SW480 (cell line): Measurements from ENCODE around the gene GCK.
"Not testable (repeated sequence)": the region's sequence is repeated elsewhere in the genome, so short reads cannot be mapped to it uniquely, and the experiment has no call there.

Experiments
- DNase-seq: peaks from one replicate; pipeline ENCODE4 v3.0.0-alpha.2; 2016; ENCODE audit warnings: low spot score

The GCK gene

DNA sequence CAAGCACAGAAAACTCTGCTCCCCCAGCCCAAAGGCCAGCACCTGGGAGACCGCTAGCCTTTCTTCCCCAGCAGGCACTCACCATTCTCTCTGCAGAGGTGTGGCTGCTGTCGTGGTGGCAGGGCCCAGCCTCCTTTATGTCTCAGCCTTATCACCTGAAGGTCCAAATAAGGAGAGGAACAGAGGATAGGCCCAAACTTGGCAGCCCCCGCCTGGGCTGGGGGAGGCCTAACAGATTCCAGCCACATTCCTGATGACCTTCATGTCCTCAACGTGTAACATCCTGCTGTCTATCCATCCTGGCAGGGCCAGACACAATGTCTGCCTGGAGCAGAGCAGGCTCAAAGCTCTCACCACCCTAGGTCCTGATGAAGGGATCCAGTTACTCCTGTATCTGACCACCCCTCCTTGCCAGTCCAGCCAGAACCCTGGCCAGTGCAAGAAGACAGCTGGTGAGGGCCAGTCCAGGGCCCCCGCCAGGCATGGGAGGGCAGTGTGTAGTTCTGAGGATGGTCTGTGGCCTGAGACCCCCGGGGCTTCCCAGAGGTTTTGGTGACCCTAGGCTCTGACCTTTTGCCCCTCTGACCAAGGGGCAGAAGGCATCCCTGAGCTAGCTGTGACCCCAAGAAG, 47.9 kb downstream of the GCK start, which contains the start of gene MYL7:
Gene MYL7, minus strand, starts transcription at position 112 of the 630 bp plus-strand sequence. Its CDS starts 27 bp downstream, at position 85.
- no peak for DNase-seq

DNA sequence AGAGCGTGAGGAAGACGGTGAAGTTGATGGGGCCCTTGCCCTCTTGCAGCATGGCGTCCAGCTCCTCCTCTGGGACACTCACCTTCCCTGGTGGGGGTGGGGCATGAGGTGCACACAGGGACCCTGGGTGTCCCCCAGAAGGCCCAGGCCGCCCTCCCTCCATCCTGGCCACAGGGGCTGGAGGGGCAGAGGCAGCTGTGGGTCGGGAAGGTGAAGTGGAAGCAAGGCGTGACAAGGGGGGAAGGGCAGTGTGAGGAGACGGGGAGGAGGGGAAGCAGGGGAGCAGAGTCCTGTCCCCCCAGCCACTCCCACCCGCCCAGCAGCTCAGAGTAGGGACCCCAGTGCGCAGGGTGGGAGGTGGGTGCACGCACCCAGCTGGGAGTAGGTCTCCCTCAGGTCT, 48.9 kb downstream of the GCK start:
- DNase-seq: no peak

GRCh38 chr7:44139311-44140010, 49.8 kb downstream of the GCK start:
- DNase-seq: no peak

DNA sequence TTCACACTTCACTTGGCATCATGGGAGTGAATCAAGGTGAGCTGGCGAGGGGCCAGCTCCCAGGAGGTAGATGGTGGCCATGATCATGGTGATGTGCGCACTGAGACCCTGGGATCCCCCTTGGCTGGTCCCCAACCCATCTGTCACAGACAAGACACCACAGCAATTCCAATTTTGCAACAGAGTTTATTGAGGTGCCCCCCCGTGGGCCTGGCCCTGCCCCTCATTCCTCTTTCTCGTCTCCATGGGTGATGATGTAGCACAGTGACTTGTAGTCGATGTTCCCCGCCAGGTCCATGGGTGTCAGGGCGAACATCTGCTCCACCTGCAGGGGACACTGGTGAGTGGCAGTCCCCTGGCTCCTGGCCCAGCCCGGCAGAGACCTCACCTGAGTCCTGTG, 50.5 kb downstream of the GCK start:
- DNase-seq: no peak

DNA sequence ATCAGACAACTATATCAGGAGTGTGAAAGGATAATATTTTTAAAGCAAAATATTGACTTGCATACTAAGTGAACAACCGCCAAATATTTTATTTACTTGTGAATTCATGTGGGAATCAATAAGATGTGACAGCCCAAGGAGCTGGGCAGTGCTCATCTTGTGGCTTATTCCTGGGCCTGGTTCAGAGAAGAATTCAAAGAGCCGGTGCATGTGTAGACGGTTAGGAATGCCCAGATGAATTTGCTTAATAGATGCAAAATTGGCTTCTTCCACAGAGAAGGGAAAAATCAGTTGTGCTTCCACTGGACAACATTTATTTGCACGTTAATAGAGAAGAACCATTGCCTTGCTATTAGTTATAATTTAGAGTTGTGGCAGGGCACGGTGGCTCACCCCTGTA, 52.5 kb downstream of the GCK start:
- no peak for DNase-seq

GRCh38 chr7:44134943-44135628, 54.2 kb downstream of the GCK start:
- DNase-seq: no peak

GRCh38 chr7:44133295-44133694, 55.9 kb downstream of the GCK start:
- DNase-seq: no peak

DNA sequence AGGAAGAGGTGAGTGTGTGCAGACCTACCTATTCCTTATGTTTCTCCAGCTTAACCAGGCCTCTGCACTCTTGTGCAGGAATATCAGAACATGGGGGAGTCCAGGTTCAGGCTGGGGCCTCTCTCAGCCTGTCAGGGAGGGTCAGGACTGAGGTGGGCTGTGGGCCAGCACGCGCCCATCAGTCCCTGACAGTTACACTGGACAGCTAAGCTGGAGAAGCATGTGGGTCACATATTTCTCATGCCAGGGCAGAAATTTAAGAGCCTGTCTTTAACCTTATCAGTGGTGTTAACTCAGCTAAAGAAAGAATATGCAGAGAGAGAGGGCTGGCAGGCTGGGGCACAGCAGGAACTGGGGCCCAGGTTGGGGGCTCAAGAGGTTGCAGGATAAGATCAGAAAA, 57.2 kb downstream of the GCK start:
- DNase-seq: no peak

DNA sequence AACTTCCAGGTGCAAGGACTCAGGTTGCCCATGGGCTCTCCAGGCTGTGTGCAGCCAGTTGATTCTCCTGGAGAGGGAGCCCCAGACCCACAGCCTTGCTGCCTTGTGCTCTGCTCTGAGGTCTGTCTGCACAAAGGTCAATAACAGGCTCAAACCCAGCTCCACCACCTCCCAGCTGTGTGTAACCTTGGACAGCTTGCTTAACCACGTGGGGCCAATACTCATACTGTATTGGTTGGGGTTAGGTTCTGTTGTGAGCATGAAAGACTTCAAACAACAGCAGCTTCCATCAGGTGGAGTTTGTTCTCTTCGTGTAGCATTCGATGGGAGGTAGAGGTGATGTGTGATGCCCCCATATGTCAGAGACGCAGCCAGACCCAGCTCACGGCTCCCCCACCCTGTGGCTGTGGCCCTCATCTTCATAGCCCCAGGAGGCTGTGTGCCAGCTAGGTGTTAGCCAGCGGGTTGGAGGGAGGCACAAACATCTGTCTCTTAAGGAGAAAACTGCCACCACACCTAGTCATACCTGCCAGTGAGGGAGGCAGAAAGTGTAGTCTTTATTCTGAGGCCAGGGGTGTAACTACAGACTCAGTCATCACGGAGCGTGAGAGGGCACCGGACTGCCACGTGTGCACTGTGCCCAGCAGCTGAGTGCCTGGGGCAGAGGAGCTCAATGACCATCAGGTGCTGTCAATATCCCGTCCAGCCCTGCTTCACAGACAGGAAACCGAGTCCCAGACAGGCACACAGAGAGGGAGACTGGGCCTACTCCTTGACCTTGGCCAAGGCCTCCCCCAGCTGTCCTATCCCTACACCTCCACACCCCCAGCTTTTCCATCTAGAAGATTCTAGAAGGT, 57.8 kb downstream of the GCK start:
- DNase-seq: peak; percentile 78

DNA sequence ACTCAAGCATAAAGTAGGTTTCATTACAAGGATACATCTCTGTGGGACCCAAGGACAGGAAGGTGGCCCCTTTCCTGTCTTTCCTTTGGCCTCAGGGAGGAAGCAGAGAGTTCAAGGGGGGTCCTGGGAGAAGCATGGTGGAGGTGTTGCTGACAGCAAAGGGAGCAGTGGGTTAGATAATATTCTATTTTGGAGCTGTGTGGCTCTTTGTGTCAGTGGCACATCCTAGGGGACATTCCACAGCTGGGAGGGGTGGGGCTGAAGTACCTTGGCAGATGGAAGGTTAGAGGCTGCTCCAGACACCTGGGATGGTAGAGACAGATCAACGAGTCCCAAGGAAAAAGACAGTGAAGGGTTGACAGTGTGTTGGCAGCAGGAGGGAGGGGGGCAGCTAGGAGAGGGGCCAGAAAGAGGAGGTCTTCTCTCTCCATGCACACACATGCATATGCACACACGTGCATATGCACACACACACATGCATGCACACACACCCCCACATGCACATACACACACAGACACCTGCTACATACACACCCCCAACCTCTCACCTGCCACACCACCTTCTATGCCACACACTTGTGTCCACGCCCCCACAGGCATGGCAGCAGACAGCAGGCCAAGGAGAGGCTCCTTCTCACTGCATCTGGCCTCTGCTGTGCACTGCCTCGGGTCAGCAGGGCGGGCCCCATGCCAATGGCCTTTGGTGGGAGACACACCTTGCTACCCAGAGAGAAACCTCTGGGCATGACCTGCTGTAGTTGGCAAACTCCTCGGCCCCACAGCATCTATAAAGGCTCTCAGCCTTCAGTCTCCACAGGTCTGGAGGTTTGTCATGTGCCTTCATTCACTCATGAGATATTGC, 60.3 kb downstream of the GCK start:
- DNase-seq: no peak

- DNase-seq: no peak
These were observed 62.1 kb downstream of the GCK start for GRCh38 chr7:44127161-44127560.

GRCh38 chr7:44126574-44126973, 62.7 kb downstream of the GCK start:
- DNase-seq: not testable (repeated sequence)

GRCh38 chr7:44124822-44125202, 64.4 kb downstream of the GCK start:
- DNase-seq: no peak

- DNase-seq: peak; percentile 97
These were observed 65.8 kb downstream of the GCK start, which contains the start of gene POLD2 for GRCh38 chr7:44123190-44124003. TSS of gene POLD2 (minus strand) at chr7:44123548. CDS start at chr7:44122053, 1,495 bp downstream.

DNA sequence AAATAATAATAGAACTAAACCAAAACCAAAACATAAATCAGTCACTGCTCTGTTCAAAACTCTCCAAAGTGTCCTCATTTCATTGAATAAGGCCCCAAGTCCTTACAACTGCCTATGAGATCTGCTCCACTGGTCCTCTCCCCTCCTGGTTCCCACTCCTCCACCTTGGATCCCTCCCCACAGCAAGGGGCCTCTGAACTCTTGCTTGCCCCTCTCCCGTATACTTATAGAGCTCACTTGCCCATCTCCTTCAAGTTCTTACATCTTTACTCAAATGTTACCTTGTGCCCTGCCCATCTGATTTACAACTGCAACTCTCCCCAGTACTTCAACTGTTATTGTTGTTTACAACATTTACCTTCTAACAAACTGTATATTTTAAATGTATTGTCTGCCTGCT, 66.7 kb downstream of the GCK start:
- no peak for DNase-seq

DNA sequence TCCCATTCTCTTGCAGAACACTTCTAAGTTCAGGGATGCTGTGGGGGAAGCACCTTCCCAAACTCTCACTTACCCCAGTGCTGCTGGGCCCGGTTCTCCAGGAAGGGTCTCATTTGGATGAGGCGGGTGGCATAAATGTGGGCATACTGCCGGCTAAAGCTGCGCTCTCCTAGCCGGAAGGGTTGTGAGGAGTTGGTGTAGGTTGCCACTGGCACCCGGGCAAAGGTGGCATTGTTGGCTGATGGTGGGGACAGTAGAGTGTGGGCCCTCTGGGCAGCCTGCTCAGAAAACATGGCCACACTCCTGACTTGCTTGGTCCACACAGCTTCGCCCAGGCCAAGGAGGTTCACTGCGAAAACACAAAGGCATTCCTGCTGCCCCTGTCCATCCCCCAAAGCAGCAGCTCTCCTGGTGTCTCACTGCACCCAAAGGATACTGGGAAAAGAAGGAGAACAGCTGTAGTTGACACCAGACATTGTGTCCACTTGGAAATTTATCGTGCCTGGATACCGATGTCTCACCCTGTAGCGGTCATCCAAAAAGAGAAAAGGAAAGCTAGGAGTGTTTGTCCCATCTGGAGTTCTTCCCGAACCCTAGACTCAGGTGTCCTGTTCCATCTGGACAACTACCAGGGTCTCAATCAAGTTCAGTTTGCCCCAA, 67.3 kb downstream of the GCK start:
- no peak for DNase-seq

DNA sequence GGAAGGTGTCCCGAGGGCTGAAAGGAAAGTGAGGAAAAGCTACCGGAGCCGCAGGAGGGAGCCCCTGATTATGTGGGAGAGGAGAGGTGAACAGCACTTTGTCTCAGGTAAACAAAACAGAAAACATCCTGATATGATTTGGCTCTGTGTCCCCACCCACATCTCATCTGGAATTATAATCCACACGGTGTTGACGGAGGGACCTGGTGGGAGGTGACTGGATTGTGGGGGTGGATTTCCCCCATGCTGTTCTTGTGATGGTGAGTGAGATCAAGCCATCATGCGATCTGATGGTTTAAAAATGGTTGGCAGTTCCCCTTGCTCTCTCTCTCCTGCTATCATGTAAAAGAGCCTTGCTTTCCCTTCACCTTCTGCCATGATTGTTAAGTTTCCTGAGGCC, 68.8 kb downstream of the GCK start:
- DNase-seq: no peak

DNA sequence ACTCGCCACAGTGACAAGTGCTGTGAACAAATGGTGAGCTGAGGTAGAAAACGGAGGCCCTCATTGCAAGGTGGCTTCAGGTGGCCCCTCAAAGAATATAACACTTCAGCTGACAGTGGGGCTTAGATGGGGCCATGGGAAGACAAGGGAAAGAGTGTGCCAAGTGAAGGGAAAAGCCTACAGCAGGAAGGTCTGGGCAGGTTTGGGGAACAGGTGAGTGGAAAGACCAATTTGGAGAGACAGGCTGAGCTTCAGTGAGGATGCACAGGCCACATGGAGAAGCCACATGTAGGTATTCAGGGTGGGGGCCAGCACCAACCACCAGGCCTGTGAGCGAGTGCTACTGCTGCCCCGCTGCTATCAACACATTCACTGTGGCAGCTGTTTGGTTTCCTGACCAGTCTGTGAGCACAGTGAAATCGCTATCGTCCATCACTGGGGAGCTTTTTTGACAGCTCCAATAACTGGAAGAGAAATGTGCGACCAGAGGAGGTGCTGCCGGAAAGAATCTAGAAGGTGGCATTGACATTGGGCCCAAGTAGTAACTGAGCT, 69.3 kb downstream of the GCK start:
- no peak for DNase-seq

GRCh38 chr7:44117801-44118429, 71.3 kb downstream of the GCK start:
- DNase-seq: no peak
